AG09319 (cell line): ENCODE results near the gene CDH13.

ENCODE experiments used
- DNase-seq: peaks from one replicate; pipeline ENCODE4 v3.0.0-alpha.2; 2010; ENCODE audit warnings: low read depth; ENCODE audit errors: extremely low read depth
- TF ChIP-seq, protein P1 (sequence below): IDR thresholded peaks from 2 replicates; pipeline ENCODE4 v1.5.1; 2011; ENCODE audit warnings: low read depth, mild to moderate bottlenecking, inconsistent platforms, low read length, moderate library complexity

Gene CDH13

GRCh38 chr16:82752172-82752571 lies 125.4 kb downstream of the CDH13 start:
- TF ChIP-seq, protein P1, sequence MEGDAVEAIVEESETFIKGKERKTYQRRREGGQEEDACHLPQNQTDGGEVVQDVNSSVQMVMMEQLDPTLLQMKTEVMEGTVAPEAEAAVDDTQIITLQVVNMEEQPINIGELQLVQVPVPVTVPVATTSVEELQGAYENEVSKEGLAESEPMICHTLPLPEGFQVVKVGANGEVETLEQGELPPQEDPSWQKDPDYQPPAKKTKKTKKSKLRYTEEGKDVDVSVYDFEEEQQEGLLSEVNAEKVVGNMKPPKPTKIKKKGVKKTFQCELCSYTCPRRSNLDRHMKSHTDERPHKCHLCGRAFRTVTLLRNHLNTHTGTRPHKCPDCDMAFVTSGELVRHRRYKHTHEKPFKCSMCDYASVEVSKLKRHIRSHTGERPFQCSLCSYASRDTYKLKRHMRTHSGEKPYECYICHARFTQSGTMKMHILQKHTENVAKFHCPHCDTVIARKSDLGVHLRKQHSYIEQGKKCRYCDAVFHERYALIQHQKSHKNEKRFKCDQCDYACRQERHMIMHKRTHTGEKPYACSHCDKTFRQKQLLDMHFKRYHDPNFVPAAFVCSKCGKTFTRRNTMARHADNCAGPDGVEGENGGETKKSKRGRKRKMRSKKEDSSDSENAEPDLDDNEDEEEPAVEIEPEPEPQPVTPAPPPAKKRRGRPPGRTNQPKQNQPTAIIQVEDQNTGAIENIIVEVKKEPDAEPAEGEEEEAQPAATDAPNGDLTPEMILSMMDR = no peak

DNA sequence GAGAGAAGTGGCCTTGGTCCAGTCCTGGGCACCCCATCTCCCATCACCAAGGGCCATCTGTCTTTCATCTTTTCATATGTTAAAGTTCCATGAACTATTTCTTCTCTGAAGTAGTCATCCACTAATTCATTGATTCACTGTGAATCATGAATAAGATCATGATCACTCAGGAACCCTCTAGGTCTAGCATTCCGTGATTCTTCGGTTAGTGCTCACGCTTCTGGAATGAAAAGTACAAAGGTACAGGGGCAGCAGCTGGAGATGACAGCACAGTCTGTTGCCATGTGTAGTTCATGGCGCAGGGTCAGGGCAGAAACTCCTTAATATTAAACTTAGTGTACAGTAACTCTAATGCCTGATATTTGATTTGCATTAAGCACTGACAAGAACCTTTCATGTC lies 127.1 kb downstream of the CDH13 start:
- no peak for DNase-seq
- TF ChIP-seq, protein P1 = no peak

More at GRCh38 chr16:82752172-82752571, 125.4 kb downstream of the CDH13 start:
- no peak for DNase-seq

- no peak for DNase-seq
- TF ChIP-seq, protein P1 = no peak
Observed at GRCh38 chr16:82754716-82755513, 128.1 kb downstream of the CDH13 start.

DNA sequence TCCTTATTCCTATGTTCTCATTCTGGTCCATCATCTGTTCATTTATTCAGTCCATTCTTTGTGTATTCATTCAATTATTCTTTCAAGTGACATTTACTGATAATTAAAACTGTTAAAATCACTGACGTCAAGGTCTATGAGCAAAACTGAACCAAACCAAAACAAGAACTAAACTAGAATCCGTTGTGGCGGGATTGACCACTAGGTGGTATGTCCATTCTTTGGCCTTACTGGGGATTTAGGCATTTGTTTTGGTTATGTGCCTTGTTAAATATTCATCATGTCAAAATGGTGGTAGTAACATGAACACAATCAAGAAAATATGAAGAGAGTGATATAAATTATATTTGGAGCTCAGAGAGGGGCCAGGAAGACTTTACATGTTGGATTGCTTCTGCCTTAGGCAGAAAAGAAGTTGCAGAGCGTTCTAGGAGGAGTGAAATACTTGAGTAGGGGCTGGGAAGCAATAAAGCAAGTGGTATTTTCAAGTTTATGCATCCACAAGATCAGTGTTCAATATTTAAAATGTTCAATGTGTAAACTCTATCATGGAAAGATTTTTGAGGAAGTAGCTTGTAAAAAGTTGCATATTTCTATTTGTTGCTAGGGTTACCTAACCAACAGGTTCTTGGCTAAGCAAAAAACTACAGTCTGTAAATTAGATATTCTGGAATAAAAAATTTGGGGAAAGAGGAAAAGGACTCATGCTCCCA lies 129.0 kb downstream of the CDH13 start:
- no peak for DNase-seq
- TF ChIP-seq, protein P1 = no peak

GRCh38 chr16:82756283-82756599 lies 129.5 kb downstream of the CDH13 start:
- TF ChIP-seq, protein P1 = no peak
- DNase-seq = no peak

GRCh38 chr16:82758406-82758805 lies 131.6 kb downstream of the CDH13 start:
- TF ChIP-seq, protein P1 = no peak
- no peak for DNase-seq

GRCh38 chr16:82758904-82759303 lies 132.1 kb downstream of the CDH13 start:
- TF ChIP-seq, protein P1 = no peak
- no peak for DNase-seq
